GM18508 (cell line): ENCODE data around the gene PPOX.
A peak's percentile ranks its signal among the peaks of the same experiment; 100 is the strongest.

Experiments used
- ATAC-seq: cut with Tn5 transposase; IDR thresholded peaks from one replicate; pipeline ENCODE4 v1.9.1; 2021; ENCODE audit warnings: moderate number of reproducible peaks; ENCODE audit not compliant: insufficient read depth, unreplicated experiment

PPOX gene

DNA sequence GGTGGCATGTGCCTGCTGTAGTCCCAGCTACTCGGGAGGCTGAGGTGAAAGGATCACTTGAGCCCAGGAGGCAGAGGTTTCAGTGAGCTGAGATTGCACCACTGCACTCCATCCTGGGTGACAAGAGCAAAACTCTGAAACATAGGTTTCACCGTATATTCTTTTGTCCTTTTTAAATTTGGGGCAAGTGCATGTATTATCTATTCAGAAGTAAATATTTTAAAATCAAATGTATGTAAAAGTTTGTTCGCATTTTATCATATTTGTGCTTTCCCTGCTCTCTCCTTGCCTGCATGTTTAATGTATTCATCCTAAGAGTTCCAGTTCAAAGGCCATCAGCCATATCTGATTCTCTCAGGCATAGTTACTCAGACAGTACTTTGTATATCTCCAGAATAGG is 20.4 kb upstream of the PPOX start:
- ATAC-seq = no peak

DNA sequence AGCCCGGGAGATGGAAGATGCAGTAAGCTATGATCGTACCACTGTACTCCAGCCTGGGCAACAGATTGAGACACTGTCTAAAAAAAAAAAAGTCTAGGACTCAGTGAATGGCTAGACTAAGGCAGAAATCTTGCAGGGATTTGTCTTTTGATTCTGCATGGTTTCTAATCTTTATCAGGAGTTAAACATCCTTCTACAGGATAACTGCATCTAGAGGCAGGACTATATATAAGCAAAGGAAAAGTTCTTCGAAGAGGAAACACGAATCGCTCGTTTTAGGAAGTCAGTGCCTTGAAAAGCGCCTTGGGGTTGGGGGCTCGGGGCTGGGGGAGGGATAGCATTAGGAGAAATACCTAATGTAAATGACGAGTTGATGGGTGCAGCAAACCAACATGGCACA is 13.1 kb upstream of the PPOX start:
- no peak for ATAC-seq

DNA sequence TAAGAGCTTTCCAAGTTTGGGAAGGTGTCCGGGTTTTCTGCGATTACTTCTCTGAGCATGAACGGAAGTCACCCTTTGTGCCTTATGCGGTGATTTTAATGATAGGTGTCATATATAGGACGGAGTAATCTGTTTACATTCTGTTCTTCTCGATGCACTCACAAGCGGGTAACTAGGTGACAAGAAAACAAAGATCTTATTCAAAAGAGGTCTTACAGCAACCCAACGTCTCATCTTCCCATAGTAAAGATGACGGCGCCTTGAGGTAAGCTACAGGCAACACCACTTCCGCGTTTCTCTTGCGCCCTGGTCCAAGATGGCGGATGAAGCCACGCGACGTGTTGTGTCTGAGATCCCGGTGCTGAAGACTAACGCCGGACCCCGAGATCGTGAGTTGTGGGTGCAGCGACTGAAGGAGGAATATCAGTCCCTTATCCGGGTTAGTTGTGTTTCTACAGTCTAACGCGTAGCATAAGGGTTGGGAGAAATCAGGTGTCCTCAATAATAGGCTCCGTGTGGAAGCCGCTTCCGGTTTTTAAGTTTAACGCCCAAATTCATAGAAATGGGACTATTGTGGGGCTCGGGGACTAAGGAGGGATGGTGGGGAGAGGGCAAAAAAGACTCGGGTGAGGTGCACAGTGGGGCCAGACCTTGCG is 12.4 kb upstream of the PPOX start, which contains the start of gene UFC1:
Gene UFC1, plus strand, starts transcription at position 297 of the 656 bp plus-strand sequence. Its CDS starts 20 bp downstream, at position 317.
- peak; percentile 51 for ATAC-seq

DNA sequence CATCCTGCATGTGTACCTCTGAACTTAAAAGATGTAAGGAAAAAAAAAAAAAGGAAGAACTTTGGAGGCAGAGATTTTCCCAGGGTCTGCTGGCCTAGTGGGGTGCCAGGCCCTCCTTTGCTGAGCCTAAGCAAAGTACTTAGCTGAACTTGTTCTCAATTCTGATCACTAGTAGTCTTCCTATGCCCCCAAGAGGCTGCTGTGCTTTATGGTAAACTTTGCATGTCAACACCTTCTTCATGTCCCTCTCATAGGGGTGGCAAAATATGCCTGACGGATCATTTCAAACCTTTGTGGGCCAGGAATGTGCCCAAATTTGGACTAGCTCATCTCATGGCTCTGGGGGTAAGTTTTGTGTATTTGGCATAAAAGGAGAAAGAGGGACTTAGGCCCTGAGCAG is 8.4 kb upstream of the PPOX start:
- ATAC-seq = no peak

DNA sequence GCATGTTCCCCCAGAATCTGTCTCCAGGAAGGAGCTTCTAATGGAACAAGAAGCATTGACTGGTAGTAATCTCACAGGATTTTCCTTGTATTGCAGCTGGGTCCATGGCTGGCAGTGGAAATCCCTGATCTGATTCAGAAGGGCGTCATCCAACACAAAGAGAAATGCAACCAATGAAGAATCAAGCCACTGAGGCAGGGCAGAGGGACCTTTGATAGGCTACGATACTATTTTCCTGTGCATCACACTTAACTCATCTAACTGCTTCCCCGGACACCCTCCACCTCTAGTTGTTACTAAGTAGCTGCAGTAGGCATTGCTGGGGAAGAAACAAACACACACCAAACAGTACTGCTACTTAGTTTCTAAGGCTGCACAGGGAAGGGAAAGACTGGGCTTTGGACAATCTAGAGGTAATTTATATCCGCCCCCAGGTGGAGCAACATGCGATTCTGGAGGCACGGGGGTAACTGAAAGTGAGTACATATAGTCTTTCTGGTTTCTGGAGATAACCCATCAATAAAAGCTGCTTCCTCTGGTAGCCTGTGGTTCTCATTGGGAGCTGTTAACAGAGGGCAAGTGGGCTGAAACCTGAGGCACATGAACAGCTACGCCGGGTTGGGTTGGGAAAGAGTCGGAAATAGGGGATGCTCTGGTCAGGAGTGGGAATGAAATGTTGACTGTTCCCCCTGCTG is 7.8 kb upstream of the PPOX start:
- ATAC-seq = no peak

DNA sequence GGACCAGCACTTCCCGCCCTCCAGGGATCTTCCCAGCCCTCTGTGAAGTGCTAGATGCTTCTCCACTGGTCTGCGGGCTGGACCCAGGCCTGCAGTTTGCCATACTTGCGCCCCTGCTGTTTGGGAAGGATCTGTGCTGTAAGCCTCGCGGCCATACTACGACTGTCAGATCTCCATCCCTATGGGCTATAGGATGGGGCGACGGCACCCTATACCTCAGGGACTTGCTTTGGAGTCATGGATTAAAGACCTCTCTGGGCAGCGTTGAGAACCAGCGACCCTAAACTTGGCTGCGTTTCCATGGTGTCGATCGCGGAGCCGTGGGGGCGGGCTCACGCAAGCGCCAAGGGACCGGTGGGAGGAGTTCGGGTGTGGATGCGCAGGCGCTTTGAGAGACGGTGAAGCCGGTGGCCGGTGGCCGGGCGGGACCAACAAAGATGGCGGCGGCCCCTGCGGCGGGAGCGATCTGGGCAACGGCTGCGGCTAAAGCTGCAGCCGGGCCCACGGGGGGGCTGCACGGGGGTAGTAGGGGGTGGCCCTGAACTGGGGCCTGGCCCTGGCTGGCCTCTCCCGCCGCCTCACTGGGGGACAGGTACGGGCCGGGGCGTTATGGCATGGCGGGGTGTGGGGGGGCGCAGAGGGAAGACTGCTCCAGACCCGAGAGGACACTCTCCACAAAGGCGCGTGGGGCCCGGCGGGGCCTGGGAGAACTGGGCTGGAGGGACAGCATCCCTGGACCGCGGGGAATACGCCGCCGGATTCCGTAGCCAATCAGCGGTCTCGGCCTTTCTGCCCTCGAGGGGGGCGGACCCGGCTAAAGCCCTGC is 6.9 kb upstream of the PPOX start, which contains the start of gene USP21:
Gene USP21, plus strand, starts transcription at position 414 of the 826 bp plus-strand sequence. CDS start 1,141 bp downstream, outside the sequence.
- peak; percentile 44 for ATAC-seq

DNA sequence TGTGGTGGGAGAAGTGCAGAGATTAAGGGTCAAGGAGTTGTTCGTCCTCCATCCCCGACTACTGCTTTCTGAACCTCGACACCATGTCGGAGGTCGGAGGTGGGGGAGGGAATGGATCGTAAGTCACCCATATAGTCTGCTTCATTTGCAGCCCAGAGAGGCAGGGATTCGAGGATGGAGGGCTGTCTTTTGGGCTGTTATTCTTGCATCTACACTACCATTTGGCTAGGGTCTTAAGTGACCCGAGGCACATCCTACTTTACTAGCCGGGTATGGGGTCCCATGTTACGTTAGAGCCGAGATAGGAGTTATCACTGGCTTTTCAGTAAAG is 6.3 kb upstream of the PPOX start:
- ATAC-seq = no peak

DNA sequence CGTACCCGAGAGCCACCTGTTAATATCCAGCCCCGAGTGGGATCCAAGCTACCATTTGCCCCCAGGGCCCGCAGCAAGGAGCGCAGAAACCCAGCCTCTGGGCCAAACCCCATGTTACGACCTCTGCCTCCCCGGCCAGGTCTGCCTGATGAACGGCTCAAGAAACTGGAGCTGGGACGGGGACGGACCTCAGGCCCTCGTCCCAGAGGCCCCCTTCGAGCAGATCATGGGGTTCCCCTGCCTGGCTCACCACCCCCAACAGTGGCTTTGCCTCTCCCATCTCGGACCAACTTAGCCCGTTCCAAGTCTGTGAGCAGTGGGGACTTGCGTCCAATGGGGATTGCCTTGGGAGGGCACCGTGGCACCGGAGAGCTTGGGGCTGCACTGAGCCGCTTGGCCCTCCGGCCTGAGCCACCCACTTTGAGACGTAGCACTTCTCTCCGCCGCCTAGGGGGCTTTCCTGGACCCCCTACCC is 5.5 kb upstream of the PPOX start:
- no peak for ATAC-seq

DNA sequence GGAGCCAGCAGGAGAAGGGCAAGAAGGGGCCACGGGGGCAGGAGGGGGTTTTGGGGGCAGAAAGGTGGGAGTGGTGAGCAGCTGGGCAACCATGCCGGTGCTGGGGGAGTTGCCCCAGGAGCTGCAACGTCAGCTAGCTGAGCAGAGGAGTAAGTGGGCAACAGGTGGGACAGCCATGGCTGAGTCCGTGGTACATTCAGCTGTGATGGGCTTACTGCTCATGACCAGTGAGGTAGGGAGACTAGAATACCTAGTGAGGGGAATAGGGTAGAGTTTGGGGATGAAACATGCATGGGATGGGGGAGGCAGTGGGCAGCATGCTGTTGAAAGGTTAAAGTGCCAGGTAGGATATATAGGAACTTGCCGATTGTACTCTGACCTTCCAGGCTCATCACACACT is 4.6 kb upstream of the PPOX start:
- no peak for ATAC-seq

DNA sequence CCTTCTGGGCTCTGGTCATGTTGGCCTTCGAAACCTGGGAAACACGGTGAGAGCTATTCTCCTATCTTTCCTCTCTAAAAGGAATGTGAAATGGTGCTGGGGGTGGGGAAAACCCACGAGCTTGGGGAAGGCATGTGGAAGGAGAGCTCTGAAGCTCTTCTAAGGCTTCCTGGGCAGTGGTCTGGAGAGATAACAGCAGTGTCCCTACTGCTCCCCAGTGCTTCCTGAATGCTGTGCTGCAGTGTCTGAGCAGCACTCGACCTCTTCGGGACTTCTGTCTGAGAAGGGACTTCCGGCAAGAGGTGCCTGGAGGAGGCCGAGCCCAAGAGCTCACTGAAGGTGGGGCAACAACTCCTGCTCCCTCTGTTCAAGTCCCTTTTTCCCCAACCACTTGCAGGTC is 4.2 kb upstream of the PPOX start:
- no peak for ATAC-seq

DNA sequence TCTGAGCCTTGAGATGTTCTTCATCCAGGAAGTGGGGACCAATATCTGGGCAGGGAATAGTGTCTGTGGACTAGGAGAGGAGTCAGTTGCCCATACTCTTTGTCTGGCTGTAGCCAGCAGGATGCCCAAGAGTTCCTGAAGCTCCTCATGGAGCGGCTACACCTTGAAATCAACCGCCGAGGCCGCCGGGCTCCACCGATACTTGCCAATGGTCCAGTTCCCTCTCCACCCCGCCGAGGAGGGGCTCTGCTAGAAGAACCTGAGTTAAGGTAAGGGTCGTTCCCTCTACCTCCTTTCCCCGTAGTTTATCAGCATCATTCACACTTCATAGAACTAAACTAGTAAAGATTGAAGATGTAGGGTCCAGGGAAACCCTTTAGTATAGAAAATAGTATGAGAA is 3.4 kb upstream of the PPOX start:
- no peak for ATAC-seq

DNA sequence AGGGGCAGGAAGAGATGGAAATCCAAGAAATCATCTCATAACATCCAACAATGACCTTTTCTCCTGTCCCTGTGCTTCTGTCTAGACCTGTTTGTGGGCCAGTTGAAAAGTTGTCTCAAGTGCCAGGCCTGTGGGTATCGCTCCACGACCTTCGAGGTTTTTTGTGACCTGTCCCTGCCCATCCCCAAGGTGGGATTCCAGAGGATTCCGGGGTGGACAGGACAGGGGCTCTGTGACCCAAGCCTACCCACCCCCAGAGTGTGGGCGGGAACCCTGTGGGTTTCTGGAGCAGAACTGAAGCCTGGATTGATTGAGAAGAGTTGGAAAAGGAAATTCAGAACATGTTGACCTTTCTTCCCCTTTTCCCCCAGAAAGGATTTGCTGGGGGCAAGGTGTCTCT is 2.4 kb upstream of the PPOX start:
- no peak for ATAC-seq

DNA sequence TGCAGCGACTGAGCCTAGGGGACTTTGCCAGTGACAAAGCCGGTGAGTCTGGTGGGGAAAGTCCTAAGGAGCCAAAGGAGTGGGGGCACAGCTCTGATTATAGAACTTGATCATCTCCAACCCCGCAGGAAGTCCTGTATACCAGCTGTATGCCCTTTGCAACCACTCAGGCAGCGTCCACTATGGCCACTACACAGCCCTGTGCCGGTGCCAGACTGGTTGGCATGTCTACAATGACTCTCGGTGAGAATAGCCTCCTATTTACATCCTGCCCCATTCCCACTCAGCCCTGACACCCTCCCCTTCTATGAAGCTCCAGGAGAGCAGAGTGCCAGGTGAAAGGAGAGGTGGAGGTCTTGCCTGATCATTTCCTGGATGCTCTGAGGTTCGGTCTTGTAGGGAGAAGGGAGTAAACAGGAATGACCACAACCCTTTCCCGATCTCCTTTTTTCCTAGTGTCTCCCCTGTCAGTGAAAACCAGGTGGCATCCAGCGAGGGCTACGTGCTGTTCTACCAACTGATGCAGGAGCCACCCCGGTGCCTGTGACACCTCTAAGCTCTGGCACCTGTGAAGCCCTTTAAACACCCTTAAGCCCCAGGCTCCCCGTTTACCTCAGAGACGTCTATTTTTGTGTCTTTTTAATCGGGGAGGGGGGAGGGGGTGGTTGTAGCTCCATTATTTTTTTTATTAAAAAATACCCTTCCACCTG is 1.2 kb upstream of the PPOX start:
- no peak for ATAC-seq

DNA sequence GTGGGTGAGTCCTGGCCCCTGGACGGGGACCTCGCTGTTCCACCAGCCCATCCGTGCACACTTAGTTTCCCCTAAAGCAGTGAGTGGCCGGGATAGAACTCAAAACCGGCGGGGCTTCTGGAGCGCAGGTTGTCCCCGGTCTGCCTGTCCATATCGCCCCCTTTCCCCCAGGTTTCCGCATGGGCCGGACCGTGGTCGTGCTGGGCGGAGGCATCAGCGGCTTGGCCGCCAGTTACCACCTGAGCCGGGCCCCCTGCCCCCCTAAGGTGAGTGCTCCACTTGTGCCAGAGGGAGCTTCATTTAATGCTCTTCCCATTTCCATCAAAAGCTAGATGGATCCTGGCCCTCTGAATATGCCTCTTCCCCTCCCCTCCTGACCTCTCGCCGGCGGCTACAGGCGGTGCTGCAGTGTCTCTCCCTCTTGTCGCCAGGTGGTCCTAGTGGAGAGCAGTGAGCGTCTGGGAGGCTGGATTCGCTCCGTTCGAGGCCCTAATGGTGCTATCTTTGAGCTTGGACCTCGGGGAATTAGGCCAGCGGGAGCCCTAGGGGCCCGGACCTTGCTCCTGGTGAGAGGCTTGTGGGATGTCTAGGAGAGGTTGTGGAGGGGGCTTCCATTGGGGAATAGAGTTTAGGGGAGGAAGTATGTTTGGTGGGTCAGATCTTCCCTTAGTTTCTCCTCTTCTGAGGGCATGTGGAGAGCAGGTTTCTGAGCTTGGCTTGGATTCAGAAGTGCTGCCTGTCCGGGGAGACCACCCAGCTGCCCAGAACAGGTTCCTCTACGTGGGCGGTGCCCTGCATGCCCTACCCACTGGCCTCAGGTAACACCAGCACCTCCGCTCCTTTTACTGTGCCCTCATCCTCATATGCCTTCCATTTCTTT is 683 bp downstream of the PPOX start:
- ATAC-seq = no peak

DNA sequence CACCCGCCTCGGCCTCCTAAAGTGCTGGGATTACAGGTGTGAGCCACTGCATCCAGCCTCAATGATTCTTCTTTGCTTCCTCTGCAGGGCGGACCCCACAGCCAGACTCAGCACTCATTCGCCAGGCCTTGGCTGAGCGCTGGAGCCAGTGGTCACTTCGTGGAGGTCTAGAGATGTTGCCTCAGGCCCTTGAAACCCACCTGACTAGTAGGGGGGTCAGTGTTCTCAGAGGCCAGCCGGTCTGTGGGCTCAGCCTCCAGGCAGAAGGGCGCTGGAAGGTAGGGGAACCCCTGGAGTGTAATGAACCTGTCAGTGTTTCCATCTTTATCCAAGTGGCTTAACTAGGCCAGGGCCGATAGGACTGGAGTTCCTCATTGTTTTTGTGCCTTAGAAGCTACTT is 2.7 kb downstream of the PPOX start:
- ATAC-seq = no peak

DNA sequence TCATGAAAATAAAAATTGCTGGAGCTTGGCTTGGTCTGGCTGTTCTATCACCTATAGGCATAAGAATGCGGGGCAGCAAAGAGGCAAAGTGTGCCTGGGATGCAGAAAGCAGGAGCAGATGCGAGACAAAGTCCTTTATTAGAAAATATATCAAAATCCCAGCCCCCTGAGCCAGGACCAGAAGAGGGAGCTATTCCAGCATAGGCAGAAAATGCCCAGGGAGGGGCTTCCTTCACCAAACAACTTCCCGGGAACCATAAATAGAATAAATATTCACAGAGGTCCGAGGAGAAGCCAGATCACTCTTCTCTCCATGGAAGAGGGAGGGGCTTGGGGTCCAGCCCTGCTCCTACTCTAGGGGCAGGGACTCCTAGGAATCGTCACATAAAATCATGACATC is 5.0 kb downstream of the PPOX start:
- ATAC-seq = no peak

DNA sequence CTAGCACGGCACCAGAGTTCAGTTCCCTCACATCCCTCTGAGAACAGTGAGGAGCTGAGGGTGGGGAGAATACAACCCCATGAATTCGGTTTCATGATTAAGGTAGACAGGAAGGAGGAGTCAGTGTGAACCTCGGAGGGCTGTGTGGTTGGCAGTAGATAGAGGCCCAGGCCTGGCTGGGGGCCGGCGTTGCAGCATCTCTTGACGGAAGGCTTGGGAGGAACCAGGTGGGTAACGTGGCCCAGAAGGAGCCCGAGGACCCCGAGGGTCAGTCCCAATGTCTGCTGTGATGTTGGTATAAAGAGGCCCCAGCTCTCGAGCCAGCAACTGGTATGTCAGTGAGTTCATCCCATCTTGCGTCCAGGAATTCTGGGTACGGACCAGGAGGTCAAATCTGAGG is 5.5 kb downstream of the PPOX start:
- ATAC-seq = no peak

DNA sequence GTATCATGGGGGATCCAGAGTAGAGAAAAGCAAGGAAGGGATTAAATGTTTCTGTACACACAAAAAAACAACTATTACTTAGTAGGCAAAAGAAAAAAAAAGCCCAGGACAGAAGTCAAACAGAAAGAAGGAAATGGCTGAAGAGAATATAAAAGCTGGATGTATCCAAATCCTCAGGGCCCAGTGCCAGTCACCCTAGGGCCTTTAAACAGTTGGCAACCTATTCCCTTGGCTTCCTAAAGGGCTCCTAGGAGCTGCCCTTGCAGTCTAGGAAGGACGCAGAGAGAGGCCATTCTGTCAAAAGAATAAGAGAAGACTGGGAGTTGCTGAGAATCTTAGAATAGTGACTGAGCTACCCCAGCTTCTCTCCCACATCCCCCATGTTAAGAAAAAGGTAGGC is 6.1 kb downstream of the PPOX start:
- no peak for ATAC-seq

DNA sequence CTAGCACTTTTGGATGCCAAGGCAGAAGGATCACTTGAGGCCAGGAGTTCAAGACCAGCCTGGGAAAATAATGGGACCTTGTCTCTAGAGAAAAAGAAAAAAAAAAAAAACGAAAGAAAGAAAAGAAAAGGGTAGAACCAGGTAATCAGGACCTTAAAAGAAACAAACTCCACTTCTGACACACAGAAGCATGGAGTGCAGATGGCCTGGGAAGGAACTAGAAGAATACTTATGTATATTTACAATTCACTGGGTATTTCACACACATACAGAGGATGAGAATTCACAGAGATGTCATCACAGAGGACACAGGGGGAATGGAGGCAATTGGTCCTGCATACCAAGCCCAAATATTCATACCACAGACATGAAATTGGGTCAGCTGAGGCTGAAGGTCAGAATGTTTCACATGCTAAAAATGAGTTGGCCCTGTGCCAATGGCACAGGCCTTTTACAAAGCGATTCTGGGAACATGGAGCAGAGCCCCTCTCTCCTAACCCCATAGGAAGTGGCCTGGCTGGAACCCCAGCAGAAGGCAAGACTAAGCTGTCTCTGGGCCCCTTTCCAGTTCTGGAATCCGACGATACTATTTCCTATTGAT is 6.7 kb downstream of the PPOX start:
- no peak for ATAC-seq
